Astrocyte (in vitro differentiated cells and primary cell): ENCODE results near the gene GPRC6A.

Experiments used
- EZH2 ChIP-seq: IDR thresholded peaks from 2 replicates; pipeline ENCODE4 v1.6.1; 2012; ENCODE audit warnings: mild to moderate bottlenecking, low read length, inconsistent platforms; ENCODE audit not compliant: insufficient read depth
- TF ChIP-seq, protein P1 (sequence below): IDR thresholded peaks from 2 replicates; pipeline ENCODE4 v1.5.1; 2011; ENCODE audit warnings: low read depth, mild to moderate bottlenecking, inconsistent platforms, low read length, moderate library complexity; ENCODE audit not compliant: insufficient read depth

DNA sequence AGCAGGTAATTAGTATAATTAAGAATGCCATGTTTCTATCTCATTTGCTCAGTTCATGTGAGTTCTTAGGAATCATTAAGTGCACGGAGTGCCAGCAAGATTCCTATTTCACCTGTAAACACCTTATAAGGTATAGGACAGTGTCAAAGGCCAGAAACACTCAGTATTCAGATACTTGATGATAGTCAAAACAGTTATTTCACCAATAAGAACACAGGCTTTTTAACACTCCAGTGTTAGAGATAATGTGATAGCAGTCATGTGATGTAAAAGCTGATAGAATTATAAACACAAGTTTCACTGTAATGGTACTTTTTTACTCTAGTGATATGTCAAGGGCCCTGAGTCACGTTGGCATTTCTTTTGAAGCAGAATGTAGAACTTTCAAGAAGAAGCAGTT, at the start of gene GPRC6A:
- TF ChIP-seq, protein P1, sequence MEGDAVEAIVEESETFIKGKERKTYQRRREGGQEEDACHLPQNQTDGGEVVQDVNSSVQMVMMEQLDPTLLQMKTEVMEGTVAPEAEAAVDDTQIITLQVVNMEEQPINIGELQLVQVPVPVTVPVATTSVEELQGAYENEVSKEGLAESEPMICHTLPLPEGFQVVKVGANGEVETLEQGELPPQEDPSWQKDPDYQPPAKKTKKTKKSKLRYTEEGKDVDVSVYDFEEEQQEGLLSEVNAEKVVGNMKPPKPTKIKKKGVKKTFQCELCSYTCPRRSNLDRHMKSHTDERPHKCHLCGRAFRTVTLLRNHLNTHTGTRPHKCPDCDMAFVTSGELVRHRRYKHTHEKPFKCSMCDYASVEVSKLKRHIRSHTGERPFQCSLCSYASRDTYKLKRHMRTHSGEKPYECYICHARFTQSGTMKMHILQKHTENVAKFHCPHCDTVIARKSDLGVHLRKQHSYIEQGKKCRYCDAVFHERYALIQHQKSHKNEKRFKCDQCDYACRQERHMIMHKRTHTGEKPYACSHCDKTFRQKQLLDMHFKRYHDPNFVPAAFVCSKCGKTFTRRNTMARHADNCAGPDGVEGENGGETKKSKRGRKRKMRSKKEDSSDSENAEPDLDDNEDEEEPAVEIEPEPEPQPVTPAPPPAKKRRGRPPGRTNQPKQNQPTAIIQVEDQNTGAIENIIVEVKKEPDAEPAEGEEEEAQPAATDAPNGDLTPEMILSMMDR: no peak
- no peak for TF ChIP-seq EZH2
